Activated B cell treated with CpG ODN at 0.5 μM for 24 hours (primary cell): ENCODE results near the gene OR12D1. TPM values are rescaled to one million over a fixed set of nuclear protein-coding genes. Genes with fewer than 3 reads are reported as not detected.

ENCODE experiments used
- ATAC-seq: fragments of 200-7000 bp; cut with Tn5 transposase; one replicate; pipeline ENCODE4 v1.10.0; 2021; ENCODE audit warnings: low read depth, mild to moderate bottlenecking, moderate library complexity
- CTCF ChIA-PET: fragments of 350-600 bp; sonication (Branson Sonifier 250); formaldehyde crosslinking; loops from one replicate; lab custom pipeline; 2021; ENCODE audit warnings: antibody characterized with exemption; lab: Charles Lee
- POLR2A ChIA-PET: fragments of 350-600 bp; sonication (Branson Sonifier 250); formaldehyde crosslinking; loops from one replicate; lab custom pipeline; 2021; ENCODE audit warnings: antibody characterized with exemption; lab: Charles Lee
- DNase-seq: peaks from one replicate; pipeline ENCODE4 v3.0.0; 2022
- H3K27ac Mint-ChIP-seq: one replicate; pipeline ENCODE4 v1.8.0; 2020; ENCODE audit warnings: mixed read lengths
- H3K27me3 Mint-ChIP-seq: one replicate; pipeline ENCODE4 v1.8.0; 2021; ENCODE audit warnings: mixed read lengths
- H3K36me3 Mint-ChIP-seq: one replicate; pipeline ENCODE4 v1.8.0; 2021; ENCODE audit warnings: low read depth, mixed read lengths
- H3K4me1 Mint-ChIP-seq: one replicate; pipeline ENCODE4 v1.8.0; 2021; ENCODE audit warnings: mixed read lengths
- H3K4me3 Mint-ChIP-seq: one replicate; pipeline ENCODE4 v1.8.0; 2020; ENCODE audit warnings: mild to moderate bottlenecking, mixed read lengths
- H3K9me3 Mint-ChIP-seq: one replicate; pipeline ENCODE4 v1.8.0; 2020; ENCODE audit warnings: mixed read lengths
- CTCF ChIP-seq: fragments of 200-600 bp; IDR thresholded peaks from one replicate; pipeline ENCODE4 v1.8.0; 2022; ENCODE audit warnings: antibody characterized with exemption, mild to moderate bottlenecking
- intact Hi-C: fragments of 100-400 bp; cut with micrococcal nuclease; formaldehyde crosslinking; loops from one replicate; pipeline ENCODE4 v1.15.1; 2024
- total RNA-seq: library from RNA; stranded (reverse); gene quantifications from 2 replicates; pipeline ENCODE4 v1.2.3, GENCODE V29; 2022

Gene OR12D1
- total RNA-seq: not detected in 2 replicates

GRCh38 chr6:29414588-29414987, at the start of gene OR12D1:
Gene OR12D1 (plus strand): TSS chr6:29414928.
- intact Hi-C loops: no loop called here
- DNase-seq (no peak), ATAC-seq (no peak)
- Mint-ChIP-seq H3K27ac (no peak within 1 kb of the TSS), H3K4me3 (no peak within 1 kb of the TSS), H3K4me1 (no peaks in the 10 kb centered on the region), H3K27me3 (peaks cover 27% of the 10 kb centered on the region), H3K9me3 (peaks cover 10% of the 10 kb centered on the region), H3K36me3 (no peaks in the 10 kb centered on the region)
- CTCF ChIA-PET: no interaction called here
- POLR2A ChIA-PET: no interaction called here
- no peak for TF ChIP-seq CTCF

DNA sequence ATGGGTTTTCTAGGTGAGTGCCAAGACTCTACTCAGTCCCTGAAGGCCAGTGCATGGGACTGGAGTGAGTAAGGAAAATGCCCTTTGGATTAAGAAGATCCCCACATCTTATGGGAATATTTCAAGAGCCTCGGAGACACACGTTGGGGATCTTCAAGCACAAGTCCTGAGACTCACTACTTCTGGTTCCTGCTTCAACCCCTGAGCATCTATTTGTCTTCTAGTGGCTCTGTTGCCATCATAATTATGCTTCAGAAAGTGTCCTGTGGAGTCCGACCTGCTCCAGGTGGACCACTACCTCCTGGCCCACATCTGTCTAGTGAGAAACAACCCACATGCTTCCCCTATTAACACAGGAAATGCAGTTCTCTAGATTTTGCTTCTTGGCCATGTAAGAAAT, 46.0 kb upstream of the OR12D1 start, which contains the start of gene OR5V1:
Gene OR5V1 (minus strand): TSS at position 101 of the 400 bp plus-strand sequence. CDS start 12,670 bp downstream, outside the sequence.
- no peak within 1 kb of the TSS for H3K27ac Mint-ChIP-seq
- ATAC-seq (no peak), DNase-seq (no peak)
- H3K27me3 Mint-ChIP-seq: peaks cover 18% of the 10 kb centered on the region
- ChIA-PET POLR2A (no interaction called here), CTCF (no interaction called here)
- no peaks in the 10 kb centered on the region for H3K36me3 Mint-ChIP-seq
- TF ChIP-seq CTCF: no peak
- no peaks in the 10 kb centered on the region for H3K4me1 Mint-ChIP-seq
- intact Hi-C loops: no loop called here
- H3K4me3 Mint-ChIP-seq: no peak within 1 kb of the TSS
- peaks cover 2% of the 10 kb centered on the region for H3K9me3 Mint-ChIP-seq

GRCh38 chr6:29375191-29375590, 39.5 kb upstream of the OR12D1 start, which contains the start of gene OR12D3:
Gene OR12D3 (minus strand): TSS chr6:29375291. CDS start chr6:29375287, 4 bp downstream.
- Mint-ChIP-seq H3K9me3 (no peaks in the 10 kb centered on the region), H3K4me3 (no peak within 1 kb of the TSS), H3K27me3 (peaks cover 24% of the 10 kb centered on the region), H3K36me3 (no peaks in the 10 kb centered on the region), H3K27ac (no peak within 1 kb of the TSS), H3K4me1 (no peaks in the 10 kb centered on the region)
- intact Hi-C loops: loop anchor here (5.0 kb wide), 1 partner anchor 212 kb away; the partner anchor contains the start of gene OR2H2
- ChIA-PET POLR2A (no interaction called here), CTCF (no interaction called here)
- TF ChIP-seq CTCF: no peak
- DNase-seq (no peak), ATAC-seq (no peak)

- intact Hi-C loops: loop anchor here (5.0 kb wide), 1 partner anchor 211 kb away; the partner anchor contains the start of gene OR2H2
- POLR2A ChIA-PET: no interaction called here
Measured at GRCh38 chr6:29376003-29376402, 38.7 kb upstream of the OR12D1 start.

DNA sequence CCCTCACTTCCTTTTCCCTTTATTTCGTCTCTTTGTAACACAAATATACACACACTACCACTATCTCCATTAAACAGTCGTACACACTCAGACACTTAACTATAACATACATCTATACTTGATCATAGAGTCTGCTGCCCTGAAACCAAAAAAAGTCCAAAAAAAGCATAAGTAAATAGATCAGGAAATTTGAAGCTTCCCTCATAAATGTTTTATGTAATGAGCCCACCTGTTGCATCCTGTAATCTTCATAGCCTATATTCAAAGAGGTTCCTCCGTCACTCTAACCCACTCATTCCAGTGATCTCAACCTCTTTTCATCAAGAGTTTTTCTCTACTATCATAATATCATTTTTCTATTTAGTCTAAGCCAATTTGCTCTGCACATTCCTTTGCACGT, 26.2 kb upstream of the OR12D1 start:
- peaks cover 24% of the 10 kb centered on the region for H3K27me3 Mint-ChIP-seq
- intact Hi-C loops: no loop called here

More at GRCh38 chr6:29376003-29376402, 38.7 kb upstream of the OR12D1 start:
- ATAC-seq: no peak
- no peaks in the 10 kb centered on the region for H3K4me1 Mint-ChIP-seq
- peaks cover 21% of the 10 kb centered on the region for H3K27me3 Mint-ChIP-seq
- DNase-seq: no peak
- no peak overlapping the region for H3K27ac Mint-ChIP-seq
- TF ChIP-seq CTCF: no peak
- H3K9me3 Mint-ChIP-seq: no peaks in the 10 kb centered on the region
- CTCF ChIA-PET: no interaction called here
- no peaks in the 10 kb centered on the region for H3K36me3 Mint-ChIP-seq
- H3K4me3 Mint-ChIP-seq: no peak overlapping the region

More for the DNA sequence above, 26.2 kb upstream of the OR12D1 start:
- POLR2A ChIA-PET: no interaction called here
- no peaks in the 10 kb centered on the region for H3K36me3 Mint-ChIP-seq
- DNase-seq (no peak), ATAC-seq (no peak)
- CTCF ChIA-PET: no interaction called here
- H3K4me3 Mint-ChIP-seq: no peak overlapping the region
- TF ChIP-seq CTCF: no peak
- H3K27ac Mint-ChIP-seq: no peak overlapping the region
- H3K9me3 Mint-ChIP-seq: no peaks in the 10 kb centered on the region
- no peaks in the 10 kb centered on the region for H3K4me1 Mint-ChIP-seq
